Iris pigment epithelial cell (primary cell): ENCODE data around the gene NPY.
"Not testable (repeated sequence)": the region's sequence is repeated elsewhere in the genome, so short reads cannot be mapped to it uniquely, and the experiment has no call there.

ENCODE experiments used
- DNase-seq: peaks from one replicate; pipeline ENCODE4 v3.0.0-alpha.2; 2011; ENCODE audit warnings: low read depth

Gene NPY

DNA sequence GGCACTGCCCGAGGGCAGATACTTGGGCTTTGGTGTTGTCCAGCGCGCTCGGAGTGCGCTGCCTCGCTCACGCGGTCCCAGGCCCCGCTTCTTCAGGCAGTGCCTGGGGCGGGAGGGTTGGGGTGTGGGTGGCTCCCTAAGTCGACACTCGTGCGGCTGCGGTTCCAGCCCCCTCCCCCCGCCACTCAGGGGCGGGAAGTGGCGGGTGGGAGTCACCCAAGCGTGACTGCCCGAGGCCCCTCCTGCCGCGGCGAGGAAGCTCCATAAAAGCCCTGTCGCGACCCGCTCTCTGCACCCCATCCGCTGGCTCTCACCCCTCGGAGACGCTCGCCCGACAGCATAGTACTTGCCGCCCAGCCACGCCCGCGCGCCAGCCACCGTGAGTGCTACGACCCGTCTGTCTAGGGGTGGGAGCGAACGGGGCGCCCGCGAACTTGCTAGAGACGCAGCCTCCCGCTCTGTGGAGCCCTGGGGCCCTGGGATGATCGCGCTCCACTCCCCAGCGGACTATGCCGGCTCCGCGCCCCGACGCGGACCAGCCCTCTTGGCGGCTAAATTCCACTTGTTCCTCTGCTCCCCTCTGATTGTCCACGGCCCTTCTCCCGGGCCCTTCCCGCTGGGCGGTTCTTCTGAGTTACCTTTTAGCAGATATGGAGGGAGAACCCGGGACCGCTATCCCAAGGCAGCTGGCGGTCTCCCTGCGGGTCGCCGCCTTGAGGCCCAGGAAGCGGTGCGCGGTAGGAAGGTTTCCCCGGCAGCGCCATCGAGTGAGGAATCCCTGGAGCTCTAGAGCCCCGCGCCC lies at the start of gene NPY:
NPY (plus strand) TSS at position 294 of the 802 bp plus-strand sequence. CDS start 1,051 bp downstream, outside the sequence.
- no peak for DNase-seq

DNA sequence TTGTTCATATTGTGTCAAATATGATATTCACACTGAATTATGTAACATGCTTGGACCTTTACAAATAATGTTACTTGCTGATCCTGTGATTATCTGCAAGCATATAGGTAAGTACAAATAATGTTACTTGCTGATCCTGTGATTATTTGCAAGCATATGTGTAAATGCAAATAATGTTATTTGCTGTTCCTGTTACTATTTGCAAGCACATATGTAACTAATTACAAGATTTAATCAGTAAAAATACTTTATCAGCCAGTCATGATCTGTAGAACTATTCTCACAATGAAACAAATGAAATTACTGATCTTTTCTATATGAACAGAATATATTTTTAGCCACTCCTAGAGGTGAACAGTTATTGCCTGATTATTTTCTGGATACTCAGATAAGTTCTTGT lies 44.7 kb upstream of the NPY start:
- no peak for DNase-seq

DNA sequence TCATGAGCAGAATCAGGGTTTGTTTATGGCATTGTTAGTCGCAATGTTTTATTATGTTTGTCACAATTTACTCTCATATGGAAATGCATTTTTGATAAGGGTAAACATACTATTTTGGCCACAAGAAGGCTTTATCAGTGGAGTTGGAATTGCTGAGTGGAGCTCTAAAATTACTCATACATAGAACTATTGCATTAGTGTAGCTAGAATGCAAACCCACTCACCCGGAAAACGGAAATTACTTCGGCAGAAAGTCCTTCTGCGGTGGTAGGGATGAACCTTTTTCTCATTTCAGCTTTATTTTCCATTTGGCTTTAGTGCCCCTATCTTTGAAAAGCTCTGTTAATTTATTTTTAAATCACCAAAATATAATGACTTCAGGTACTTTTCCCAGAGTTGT lies 42.8 kb upstream of the NPY start:
- DNase-seq, result no peak

DNA sequence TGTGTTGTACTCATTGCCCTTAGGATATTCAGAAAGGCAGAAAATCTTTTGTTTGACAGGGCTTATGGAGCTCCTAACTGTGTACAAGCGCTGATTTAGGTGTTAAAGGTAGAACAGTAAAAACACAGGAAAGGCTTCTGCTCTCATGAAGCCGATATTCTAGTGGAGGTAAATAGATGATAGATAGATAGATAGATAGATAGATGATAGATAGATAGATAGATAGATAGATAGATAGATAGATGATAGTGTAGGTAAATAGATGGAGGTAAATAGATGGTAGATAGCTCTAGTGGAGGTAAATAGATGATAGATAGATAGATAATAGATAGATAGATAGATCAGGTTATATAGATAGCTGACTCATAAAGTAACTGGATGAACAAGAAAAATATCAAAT lies 39.4 kb upstream of the NPY start:
- DNase-seq, result no peak

DNA sequence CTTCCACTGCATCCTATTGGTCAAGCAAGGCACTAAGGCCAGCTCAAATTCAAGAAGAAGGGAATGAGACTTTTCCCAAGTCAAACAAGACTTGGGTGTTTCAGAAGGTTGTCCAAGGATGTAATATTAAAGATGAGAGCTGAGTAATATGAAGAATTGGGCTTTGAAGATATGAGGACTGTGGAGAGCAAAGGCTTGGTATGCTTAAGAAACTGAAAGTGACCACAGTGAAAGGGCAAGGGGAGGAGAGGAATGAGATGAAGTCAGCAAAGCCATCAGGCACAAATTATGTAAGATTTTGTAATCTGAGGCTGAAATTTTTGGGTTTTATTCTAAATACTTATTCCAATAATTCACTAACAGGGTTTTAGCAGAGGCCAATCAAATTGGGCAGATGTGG lies 38.6 kb upstream of the NPY start:
- DNase-seq, result no peak

DNA sequence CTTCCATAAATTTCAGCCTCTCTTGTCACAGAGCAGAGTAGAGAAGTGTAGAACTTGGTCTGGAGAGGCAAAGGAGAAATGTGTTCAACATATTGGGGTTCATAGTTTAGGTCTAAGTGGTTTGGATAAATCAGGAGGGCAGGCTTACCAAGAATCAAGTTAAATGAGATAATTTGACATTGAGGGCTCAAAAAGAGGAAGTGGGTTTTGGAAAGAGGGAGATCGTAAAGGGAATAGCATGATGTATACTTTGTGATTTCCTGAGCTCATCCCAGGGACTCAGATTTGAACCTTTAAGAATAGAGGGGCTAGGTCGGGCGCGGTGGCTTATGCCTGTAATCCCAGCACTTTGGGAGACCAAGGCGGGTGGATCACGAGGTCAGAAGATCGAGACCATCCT lies 34.7 kb upstream of the NPY start:
- no peak for DNase-seq

DNA sequence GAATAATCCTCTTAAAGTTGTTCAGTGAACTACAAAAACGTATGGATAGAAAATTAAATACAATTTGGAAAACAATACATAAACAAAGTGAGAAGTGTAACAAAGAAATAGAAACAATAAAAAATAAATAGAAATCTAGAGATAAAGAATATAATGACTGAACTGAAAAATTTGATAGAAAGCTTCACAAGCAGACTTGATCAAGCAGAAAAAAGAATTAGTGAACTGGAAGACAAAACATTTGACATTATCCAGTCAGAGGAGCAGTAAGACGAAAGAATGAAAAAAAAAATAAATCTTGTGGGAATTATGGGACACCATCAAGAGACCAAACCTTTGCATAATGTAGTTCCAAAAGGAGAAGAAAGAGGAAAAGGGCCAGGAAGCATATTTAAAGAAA lies 32.4 kb upstream of the NPY start:
- DNase-seq, result no peak

DNA sequence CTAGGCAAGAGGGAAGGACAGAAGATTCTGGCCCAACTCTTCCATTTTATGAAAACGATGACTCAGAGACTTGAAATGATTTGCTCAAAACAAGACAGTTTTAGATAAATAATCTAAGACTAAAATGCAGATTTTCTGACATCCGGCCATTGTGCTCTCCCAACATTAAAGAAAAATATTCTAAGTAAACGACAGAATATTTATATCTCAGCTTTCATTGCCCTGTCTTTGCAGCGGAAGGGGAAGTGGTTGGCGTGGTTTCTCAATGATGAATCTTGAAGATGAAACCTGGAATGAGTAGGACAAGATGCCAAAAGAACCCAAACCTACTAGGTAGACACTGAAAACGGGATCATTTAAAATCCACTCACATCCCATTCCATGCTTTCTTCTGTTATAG lies 28.9 kb upstream of the NPY start:
- no peak for DNase-seq

DNA sequence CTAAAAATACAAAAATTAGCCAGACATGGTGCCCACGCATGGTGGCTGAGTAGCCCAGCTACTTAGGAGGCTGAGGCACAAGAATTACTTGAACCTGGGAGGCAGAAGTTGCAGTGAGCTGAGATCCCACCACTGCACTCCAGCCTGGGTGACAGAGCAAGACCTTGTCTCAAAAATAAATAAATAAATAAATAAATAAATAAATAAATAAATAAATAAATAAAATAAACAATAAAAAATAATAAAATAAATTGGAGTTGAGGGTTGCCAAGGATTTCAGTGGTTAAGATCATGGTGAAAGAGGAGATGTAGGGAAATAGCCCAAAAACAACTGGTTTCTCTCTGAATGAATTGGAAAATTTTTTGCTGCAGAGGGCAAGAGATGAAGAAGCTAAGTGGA lies 25.7 kb upstream of the NPY start:
- not testable (repeated sequence) for DNase-seq

DNA sequence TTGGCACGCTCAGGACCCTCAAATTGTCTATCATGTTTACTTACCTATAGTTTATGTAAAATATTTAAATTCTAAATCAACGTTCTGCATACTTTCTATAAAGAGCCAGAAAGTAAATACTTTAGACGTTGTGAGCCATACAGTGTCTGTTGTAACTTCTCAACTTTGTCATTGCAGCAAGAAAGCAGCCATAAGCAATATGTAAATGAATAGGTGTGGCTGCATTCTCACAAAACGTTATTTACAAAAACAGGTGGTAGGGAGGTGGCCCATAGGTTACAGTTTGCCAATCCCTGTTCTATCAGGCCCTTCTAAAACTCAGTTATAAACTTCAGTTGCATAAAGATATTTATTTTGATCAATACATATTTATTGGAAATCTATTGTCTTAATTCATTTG lies 12.1 kb upstream of the NPY start:
- DNase-seq, result no peak

DNA sequence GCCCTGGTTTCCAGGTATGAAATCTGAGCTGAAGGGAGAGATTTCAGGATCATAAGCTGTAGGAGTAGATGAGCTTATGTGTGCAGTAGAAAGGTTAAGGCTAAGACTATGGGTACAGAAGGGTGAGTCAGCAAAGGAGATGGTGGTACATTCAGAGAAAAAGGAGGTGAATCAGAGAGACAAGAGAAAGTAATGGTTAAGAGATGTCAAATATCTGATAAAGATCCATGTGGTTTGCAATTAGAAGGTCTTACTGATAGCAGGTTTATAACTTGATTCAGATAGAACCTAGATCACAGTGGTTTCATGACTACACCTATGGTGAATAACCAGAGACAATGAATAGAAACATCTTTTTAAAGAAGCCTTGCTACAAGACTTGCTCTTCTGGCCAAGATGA lies 4.5 kb upstream of the NPY start:
- DNase-seq, result no peak

DNA sequence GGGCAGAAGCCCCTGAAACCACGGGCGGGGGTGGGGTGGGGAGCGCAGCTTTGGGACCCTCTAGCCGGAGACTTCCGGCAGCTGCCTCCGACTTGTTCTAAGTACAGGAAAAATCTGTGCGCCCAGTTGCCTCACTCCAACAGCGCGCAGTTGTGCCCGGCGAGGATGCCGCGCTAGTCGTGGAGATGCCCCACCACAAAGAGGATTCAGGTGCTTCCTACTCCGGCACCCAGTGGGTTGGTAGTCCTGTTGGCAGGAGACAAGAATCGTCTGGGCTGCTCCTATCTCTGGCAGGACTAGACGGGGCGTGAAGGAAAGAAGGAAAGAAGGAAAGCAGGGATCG lies 465 bp upstream of the NPY start:
- no peak for DNase-seq

DNA sequence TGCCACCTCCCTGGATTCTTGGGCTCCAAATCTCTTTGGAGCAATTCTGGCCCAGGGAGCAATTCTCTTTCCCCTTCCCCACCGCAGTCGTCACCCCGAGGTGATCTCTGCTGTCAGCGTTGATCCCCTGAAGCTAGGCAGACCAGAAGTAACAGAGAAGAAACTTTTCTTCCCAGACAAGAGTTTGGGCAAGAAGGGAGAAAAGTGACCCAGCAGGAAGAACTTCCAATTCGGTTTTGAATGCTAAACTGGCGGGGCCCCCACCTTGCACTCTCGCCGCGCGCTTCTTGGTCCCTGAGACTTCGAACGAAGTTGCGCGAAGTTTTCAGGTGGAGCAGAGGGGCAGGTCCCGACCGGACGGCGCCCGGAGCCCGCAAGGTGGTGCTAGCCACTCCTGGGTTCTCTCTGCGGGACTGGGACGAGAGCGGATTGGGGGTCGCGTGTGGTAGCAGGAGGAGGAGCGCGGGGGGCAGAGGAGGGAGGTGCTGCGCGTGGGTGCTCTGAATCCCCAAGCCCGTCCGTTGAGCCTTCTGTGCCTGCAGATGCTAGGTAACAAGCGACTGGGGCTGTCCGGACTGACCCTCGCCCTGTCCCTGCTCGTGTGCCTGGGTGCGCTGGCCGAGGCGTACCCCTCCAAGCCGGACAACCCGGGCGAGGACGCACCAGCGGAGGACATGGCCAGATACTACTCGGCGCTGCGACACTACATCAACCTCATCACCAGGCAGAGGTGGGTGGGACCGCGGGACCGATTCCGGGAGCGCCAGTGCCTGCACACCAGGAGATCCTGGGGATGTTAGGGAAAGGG lies 913 bp downstream of the NPY start:
- DNase-seq, result no peak

DNA sequence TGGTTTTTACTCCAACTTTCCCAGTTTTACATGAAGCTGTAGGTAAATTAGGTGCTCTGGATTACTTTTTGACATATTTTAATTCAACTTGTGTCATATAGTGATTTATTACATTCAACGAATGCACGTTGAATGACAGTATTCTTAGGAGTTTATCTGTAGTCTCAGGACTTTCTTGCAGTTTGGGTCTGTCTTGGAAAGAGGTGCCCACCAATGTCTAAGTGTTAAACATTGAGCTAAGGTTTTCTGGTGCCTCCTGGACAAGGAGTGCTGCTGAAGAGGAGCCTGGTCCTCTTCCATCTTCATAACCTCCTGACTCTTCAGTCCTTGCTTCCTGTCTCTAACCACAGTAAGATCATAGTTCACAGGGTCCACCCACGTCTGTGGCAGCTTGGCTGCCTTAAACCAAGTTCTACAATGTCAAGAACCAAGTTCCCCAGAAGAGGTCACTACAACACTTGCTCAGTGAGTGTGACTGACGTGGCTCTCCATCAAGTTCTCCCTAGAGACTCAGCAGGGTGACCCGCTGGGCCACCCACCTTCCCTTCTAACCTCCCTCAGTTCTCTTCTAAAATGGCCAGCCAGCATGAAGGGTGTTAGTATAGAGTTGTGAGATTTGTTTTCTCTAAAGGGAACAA lies 6.1 kb downstream of the NPY start:
- DNase-seq, result peak; percentile 55

DNA sequence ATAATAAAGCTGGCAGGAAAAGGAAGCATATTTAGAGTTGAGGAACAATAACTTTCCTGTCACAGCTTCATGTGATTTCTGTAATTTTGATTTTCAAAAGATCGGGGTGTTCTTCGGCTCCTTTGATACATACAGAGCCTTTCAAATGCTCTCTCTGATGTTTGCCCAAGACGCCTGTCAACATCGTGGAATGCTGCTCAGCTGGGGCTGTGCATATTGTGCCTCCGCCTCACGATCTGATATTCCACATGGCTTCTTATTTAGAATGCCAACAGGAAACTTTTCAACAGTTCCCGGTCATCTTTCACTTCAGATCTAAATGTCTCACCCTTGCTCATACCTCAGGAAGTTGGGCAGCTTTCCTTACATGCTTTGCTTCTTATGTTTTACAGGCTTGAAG lies 7.3 kb downstream of the NPY start:
- DNase-seq, result no peak

DNA sequence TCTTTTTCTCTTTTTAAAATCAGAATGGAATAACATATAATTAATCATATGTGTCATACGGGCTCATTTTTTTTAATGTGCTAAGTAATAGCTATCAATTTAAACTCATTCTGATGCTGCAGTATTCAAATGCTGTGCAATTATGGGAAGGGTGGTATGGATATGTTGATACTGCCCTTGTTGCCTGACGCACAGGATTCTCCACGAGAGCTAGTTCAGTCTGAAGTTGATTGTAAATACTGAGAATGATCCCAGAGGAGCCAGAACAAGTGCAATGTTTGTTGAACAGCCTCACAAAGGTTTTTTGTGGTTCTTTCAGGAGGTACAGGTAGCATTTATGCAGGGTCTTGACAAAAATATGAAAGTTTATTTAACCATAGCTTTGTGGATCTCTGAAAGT lies 13.4 kb downstream of the NPY start:
- no peak for DNase-seq

DNA sequence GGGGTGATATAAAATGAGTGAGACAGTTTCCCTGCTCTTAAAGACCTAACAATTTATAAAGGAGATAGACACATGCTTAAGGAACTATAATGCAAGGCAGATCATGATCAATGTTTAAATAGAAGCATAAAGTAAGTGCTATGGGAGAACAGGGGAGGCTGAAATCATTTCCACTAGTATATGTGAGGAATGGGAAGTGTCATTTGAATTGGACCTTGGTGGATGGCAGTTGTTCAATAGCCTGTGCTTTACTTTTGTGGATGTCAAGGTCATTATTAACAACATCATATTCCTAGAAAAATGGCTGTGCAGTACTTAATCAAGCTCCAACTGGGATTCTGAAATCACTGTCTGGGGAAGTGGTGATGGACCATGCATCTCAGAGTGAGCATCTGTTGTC lies 14.7 kb downstream of the NPY start:
- no peak for DNase-seq

DNA sequence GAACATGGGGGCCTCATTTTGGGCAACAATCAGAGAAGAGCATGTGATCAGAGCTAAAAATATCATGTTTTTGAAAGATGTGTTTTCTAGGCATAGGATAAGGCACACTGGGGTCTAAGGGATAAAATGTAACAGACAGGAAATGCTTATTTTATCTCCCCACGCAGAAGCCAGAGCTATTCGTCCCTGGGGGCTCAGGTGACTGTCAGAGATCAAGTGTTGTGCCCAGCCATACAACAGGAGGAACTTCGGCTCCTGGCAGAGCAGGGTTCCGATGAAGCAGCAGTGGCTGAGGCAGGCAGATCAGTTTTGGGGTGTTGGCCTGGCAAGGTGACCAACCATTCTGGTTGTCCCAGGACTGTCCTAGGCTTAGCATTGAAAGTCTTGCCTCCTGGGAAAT lies 15.2 kb downstream of the NPY start:
- no peak for DNase-seq

DNA sequence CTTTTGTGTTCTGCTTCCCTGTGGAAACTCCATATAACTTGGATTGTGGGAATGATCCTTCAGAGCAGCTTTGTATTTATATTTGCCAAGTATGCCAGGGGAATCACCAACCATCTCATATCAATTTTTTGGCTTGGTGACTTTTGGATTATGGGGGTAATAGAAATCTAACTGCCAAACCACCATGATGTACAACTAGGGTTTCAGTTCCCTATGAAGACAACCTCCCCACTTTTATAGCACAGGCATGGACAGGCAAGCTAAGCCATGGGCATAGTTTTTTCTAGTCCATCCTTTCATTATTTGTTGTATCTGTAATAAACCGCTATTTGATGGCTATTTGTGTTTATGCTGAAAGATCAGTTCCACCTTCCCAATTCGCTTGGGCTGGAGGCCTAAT lies 17.7 kb downstream of the NPY start:
- DNase-seq, result no peak

DNA sequence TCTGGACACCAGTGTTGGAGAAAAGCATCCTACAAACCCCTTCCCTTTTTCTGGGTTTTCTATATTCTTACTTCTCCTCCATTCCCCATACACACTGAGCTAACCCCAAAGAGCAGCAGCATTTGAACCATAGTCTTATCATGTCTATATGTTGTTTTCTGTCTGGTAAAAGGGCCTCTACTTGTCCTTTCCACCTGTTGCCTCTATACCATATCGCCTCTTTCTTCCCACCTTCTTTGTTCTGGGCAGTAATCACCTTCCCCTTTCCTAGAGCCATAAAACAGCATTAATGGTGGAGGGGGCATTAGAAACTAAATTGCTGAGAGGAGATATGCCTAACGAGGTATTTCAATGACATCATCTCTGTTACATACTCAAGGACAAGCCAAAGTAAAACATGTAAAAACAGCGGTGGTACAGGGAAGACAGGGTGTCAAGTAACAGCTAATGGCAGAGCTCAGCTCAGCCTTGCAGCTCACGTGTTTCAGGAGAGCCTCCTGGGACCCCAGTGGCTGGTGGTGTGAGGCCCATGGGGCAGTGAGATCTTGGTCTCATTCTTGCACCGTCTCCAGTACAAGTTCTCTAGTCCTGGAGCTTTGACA lies 20.6 kb downstream of the NPY start:
- DNase-seq, result no peak

DNA sequence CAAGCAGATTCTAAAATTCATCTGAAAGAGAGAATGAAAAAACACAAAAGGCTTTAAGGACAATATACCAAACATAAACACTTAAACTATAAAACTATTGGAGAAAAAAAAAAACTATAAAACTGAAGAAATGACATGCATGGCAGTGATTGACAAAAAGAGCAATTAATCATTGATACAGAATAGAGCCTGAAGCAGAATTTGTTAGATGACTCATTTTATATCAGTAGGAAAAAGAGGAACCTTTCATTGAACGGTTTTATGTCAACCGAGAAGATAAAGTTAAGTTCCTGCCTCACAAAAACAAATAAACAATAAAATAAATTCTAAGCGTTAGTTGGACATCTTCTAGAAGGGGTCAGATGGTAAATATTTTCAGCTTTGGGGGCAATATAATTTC lies 23.3 kb downstream of the NPY start:
- DNase-seq, result no peak

DNA sequence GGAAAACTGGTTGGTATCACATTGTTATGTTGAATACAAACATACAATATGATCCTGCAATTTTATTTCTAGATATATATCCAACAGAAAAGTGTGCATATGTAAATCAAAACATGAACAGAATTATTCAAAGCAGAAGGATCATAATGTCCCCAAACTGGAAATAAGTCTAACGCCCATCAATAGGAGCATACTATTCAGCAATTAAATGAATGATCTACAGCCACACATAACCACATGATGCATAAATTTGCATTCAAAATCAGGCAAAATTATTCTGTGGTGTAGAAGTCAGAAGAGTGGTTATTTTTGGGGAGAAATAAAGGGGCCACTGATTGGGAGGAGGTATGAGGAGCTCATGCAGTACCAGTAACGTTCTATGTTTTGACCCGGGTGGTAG lies 28.6 kb downstream of the NPY start:
- DNase-seq, result no peak

DNA sequence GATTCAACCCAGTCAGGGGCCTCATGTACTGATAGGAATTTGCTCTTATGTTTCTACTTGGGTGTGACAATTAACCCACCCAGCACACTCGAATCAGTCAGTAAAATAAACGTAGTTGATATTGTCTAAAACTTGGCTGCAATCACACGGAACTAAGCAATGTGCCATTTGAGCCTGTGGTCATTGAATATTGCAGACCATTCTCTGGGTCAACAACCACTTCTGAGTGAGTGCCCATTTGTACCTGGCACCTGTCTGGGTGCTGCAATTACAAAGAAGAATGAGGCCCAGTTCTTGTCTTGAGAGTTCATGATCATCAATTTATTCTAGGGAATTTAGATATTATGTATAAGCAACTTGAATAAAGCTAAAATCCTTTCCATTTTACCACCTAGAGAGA lies 29.8 kb downstream of the NPY start:
- no peak for DNase-seq
